HG03469 (cell line): ENCODE data around the gene MYL12A.
"Not testable (repeated sequence)": the region's sequence is repeated elsewhere in the genome, so short reads cannot be mapped to it uniquely, and the experiment has no call there.

Experiments used
- ATAC-seq: cut with Tn5 transposase; IDR thresholded peaks from one replicate; pipeline ENCODE4 v1.9.1; 2021; ENCODE audit warnings: mild to moderate bottlenecking, moderate library complexity, moderate number of reproducible peaks; ENCODE audit not compliant: unreplicated experiment

MYL12A gene

DNA sequence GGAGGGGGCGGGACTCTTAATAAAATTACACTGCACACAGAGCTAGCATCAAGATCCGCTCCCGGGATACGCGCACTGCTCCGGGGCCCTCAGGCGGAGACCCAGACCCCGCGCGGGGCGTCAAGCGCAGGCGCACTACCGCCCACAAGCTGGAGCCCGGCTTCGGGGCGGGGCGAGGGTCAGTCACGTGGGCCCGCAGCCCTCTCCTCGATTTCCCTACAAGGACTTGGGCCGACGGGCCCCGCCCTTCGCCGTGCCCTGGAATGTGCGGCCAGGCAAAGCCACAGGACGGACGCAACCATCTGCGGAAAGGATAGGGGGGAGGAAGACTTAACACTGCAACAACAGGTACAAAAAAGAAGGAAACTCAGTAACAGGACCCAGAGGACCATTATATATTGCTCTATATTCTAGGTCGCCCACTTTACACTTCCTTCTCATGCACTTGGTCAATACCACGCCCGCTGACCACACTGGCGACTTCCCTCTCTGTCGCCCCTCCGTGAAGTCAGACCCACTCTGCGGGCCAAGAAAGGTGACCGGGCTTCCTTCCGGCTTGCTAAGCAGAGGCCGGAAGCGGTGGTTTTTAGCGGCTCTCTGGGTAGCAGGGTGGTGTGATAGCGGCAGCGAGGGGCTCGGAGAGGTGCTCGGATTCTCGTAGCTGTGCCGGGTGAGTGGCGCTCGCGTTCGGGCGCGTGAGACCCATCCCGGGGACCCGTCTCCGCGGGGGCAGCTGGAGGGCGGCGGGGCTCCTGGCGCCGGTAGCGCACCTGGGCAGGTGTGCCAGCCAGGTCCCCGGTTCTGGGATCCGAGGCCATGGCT is at the start of gene MYL12A:
TSS of gene MYL12A (plus strand) at position 562 of the 822 bp plus-strand sequence. CDS start 5,447 bp downstream, outside the sequence.
- peak; percentile 62 for ATAC-seq

DNA sequence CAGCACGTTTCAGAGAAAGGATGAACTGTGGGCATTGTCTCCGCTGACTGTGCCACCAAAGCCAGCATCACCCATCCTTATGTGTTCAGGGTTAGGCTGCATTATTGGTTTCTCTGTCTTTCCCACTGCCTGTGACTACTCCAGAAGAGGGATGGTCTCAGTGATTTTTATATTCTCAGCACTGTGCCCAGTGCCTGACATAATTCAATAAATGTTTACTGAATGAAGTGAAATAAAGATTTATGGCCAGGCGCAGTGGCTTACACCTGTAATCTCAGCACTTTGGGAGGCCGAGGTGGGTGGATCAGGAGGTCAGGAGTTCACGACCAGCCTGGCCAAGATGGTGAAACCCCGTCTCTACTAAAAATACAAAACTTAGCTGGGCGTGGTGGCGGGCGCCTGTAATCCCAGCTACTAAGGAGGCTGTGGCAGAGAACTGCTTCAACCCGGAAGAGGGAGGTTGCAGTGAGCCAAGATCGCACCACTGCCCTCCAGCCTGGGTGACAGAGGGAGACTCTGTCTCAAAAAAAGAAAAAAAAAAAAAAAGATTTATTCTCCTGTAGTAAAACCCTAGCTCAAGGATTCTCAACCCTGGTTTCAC is 49.2 kb upstream of the MYL12A start:
- ATAC-seq = not testable (repeated sequence)

DNA sequence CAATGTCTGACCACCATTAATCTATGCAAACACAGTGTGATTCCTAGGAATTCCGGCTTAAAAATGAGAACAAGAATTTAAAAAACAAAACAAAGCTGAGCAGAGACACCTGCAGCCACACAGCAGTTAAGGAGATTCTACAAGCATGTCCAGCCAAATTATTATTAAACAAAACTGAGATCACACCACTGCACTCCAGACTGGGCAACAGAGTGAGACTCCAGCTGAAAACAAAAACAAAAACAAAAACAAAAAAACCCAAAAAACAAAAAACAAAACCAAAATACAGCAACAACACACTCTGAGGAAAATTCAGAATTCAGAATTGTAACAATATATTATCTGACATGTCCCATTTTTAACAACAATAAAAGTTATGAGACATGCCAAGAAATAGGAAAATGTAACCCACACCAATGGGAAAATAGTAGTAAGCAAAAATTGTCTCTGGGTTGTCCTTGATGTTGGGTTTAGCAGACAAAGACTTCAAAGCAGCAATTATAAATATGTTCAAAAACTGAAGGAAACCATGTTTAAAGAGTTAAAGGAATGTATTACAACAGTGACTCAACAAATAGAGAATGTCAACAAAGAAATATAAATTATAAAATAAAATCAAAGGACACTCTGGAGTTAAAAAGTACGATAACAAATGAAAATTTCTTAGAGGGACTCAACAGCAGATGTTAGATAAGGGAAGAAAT is 47.5 kb upstream of the MYL12A start:
- ATAC-seq = no peak

DNA sequence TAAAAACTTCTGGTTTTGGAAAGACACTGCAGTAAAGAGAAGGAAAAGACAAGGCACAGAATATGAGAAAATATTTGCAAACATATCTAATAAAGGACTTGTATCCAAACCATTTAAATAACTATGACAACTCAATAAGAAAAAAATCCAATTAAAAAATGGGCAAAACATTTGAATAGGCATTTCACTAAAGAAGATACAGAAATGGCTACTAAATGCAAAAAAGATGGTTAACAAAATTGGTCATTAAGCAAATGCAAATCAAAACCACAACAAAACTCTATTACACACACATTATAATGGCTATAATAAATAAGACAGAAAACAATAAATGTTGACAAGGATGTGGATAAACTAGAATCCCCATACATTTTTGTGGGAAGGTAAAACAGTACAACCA is 42.4 kb upstream of the MYL12A start:
- no peak for ATAC-seq

DNA sequence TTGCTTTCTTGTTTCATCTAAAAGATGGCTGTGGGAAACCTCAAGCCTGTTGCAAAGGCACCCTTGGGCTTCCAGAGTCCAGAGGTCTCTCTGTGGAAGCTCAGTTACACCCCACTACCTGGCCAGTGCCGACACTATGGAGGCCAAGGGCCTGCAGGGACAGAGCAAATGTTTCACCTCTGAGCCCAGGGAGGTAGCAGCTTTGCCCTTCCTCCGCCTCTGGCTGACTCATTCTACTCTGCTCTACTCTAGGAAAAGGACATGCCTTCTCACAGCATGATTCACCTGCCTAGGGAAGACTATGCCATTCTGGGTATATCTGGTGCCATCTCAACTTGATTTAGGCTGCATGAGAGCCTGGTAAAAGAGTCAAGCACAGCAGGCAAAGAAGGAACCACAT is 40.0 kb upstream of the MYL12A start:
- ATAC-seq = no peak

DNA sequence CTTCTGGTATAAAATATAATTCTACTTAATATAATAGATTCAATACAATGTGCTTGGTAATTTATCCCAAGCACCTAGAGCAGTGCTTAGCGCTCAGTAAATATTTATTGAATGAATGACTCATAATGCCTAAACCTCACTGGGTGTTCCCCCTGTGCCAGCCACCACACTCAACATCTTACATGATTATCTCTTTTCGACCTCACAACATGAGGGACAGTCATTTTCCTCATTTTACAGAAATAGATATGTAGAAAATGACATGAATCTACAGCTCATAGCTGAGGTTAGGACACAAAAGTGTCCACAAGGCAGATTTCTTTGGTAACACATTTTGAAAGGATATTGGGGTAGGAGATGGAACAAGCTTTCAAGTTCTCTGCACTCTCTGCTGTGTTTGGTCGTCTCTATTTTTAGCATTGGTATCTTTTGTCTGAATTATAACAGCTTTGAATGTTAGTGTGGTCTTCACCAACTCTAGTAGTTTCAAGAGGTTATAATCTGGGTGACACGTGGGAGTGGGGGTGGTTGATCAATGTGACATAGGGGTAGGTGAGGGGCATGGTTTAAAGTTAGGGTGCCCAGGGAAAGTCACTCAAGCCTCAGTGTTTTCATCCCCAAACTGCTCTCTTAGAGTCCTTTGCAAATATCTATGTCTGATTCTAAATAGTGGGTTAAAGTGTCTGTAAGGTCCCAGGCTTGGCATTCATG is 37.6 kb upstream of the MYL12A start:
- peak; percentile 78 for ATAC-seq

DNA sequence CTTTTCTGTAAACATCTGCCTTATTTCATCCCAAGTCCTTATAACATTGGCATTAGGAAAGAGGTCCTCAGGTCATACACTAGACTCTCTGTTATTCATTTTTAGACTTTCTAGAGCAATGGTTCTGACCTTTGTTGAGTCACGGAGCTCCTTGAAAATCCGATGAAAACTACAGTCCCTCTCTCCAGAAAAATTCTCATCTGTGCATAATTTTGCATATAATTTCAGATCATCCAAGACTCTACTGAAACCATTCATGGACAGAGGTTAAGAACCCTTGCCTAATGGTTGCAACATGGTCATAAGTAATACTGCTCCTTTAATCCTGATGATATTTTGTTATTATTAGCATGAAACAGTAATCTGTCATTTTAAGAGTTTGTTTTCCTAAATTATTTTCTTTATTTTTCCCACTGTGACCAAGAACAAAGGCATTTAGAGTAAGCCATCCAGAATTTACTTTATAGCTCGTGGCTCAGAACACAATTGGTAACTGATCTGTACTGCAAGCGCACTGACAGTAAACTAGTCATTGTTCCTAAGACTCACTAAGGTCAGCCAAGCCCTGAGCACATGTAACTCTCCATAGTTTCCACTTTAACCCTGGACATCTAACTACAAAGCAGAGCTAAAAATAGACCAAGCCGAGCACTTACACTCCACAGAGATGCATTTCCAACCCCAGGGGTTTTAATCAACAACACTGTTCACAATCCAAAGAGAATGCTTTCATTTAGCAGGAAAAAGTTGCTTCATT is 36.2 kb upstream of the MYL12A start:
- no peak for ATAC-seq

DNA sequence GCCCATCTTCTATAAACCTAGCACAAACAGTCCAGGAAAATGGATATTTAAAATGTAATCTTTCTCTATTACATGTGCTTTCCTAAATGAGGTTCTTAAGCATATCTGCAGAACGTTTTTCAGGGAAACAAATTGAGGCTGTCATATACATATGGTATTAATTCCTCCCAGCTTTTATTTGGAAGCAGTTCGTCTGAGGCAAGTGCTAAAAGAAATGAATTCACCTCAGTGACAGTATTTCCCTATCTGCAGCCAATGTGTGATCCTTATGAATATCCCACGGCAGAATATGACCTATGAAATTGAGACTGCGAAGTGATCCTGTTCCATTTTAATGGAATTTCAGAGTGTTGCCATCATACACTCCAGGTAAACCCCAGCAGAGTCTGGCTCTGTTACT is 34.9 kb upstream of the MYL12A start:
- no peak for ATAC-seq

DNA sequence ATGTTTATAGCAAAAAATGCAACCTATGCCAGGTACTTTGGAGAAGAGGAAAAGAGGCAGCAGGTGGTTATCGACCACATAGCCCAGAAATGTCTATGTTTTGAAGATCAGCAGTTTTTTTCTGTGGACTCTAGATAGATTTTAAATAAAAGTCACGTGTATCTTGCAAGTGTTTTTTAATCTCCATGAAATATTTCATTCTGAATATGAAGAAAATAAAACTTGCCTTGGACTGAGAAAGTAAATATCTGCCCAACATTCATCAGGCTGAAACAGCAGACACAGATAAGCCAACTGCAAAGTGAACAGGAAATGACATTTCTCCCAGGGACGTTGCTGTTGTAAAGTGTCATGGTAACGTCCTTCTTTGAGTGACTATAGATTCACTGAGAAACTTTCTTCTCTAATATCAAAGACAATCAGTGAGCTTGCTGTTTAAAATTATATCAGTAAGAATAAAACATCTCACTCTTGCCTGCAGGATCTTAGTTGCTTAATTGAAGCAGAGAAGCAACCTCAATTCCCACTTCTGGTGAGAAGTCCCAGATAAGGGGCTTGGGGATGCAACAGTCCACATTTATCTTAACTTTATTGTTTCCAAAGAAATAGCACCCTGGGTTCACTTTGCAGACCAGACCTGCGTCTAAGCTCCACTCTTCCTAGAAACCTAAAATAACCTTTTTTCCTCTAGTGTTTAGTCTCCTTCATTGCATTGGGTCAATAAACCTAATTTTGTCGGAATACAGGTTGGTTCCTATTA is 34.1 kb upstream of the MYL12A start:
- no peak for ATAC-seq

DNA sequence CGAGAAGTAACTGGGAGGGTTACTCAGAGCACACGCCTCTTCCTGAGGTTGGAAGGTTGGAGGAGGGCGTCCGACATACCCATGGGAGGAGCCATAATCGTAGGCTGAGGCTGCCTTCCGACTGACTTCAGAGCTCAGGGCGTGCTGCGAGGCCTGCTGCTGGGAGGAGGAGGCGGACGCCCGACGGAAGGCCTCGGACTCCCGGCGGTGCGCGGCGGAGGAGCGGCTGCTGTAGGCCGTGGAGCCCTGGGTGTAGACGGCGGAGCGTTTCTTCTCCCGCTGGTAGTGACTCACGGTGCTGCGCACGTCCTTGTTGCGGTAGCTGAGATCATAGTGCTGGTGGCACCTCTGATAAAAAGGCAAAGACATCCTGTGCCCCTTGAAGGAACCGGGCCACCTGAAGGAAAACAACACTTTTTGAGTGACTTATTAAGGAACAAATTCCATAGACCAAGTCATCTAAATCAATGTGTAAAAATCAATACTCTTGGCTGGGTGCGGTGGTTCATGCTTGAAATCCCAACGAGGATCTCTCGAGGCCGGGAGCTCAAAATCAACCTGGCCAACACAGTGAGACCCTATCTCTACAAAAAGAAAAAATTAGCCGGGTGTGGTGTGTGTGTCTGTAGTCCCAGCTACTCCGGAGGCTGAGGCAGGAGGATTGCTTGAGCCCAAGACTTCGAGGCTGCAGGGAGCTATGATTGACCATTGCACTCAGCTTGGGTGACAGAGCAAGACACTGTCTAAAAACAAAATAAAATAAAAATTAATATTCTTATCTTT is 32.6 kb upstream of the MYL12A start:
- ATAC-seq = no peak

DNA sequence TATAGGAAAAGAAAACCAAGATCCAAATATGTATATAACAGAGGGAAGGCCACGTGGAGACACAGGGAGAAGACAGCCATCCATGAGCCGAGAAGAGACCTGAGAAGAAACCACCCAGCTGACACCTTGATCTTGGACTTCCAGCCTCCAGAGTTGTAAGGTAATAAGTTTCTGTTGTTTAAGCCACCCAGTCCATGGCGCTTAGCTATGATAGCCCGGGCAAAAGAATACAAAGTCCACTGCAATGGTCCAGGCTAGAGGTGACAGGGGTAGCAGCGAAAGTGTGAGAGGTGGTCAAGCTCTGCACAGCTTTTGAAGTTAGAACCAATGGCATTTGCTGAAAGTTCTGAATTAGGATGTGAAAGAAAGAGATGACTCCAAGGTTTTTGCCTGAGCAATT is 30.6 kb upstream of the MYL12A start:
- no peak for ATAC-seq

DNA sequence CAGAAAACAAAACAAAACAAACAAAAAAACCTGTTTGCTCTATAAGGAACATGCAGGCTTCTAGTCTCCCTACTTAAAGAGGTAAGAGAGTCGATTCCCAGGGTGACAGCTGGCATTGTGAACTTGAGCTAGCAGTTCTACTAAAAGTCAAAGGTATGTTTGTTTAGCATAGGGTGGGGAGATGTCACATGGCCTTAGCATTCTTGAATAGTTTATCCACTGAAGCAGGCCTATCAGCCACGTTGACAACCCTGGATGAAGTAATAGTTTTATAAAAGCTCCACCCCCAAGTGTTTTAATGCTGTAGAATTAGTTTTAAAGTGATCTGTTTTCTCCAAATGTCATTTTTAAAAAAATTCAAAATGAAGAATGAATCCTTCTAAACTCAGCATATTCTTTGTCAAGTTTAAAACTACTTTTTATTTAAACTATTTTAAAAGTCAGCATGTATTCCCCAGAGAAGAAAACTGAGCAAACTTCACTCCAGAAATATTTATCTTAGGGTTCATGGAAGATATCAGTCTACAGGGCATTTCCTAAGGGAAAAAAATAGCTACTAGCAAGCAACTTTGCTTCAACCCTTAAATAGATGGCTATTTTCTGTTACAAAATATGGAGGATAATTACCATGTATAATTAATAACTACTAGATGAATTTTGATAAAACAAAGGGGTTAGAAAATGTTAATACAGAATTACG is 29.5 kb upstream of the MYL12A start:
- no peak for ATAC-seq

DNA sequence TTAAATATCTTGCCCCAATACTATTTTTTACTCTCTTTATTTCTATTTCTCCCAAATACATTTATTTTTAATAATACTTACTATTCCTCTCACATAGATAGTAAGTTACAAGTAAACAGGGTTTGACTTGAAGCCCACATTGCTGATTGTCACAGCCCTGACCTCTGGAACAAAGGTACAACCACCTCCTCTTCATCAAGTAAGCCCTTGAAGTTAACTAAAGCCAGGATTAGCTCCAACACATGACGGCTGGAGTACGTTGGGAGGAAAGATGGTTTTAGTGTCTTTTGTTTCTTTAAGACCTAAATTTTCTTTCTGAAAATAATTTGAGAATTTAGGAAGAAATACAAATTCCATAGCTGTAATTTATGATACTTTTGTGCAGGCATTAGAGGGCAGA is 28.8 kb upstream of the MYL12A start:
- no peak for ATAC-seq

DNA sequence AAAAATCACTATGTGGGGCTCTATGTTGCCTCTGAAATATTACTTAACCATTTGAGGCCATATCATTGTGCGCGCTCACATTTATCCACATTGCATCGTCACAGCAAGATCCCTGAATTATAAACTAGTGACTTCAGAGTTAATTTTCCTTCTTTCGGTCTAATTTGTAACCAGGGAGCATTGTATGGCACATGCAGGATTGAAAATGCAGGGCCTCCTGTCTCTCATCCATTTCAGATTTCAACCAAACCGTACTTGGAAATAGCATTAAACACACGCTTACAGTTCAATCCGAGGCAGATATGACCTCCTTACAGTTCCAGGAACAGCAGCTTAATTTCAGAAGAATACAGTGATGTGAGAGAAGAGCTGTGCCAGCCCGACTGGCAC is 28.4 kb upstream of the MYL12A start:
- ATAC-seq = no peak

DNA sequence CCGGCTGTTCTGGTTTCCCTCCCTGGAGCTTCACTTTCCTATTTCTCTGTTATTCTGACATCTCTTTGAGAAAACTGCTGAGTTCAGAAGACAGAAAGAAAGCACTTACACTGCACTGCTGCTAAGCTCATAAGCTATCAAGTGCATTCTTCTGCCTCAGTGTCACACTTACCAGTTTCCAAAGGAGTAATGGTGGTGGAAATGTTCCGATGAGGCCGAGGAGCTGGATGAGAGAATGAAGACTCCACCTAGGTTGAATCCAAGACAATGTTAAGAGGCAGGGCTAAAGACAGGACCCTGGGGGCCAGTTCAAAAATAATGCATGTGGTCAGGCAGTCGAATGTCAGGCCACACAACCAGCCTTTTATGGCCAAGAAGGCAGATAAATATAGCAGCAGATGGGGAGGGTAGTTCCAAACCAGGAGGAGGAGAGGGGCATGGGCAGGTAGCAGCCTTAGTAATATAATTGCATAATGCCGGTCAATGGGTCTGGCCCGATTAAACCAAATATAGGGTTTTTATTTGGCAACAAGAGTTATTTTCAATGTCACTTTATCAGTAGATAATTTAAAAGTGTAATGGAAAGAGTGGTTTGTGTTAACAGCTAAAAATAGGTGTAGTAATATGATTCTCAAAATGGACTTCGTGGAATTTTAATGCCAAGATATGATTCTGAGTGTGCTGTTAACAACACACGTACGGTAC is 27.8 kb upstream of the MYL12A start, which contains the start of gene MYOM1:
TSS of gene MYOM1 (minus strand) at position 338 of the 705 bp plus-strand sequence. CDS start 4,745 bp downstream, outside the sequence.
- no peak for ATAC-seq

DNA sequence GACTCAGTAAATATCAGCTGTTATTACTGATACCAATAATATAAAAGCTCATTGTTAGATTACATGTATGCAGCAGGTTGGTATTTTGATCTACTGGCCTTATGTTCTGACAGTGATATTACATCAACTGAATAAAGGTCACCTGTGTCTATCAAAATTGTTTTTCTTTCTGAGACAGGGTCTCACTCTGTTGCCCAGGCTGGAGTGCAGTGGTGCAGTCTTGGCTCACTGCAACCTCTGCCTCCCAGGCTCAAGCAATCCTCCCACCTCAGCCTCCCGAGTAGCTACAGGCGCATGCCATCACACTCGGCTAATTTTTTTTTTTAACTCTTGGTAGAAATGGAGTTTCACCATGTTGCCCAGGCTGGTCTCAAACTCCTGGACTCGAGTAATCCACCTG is 26.7 kb upstream of the MYL12A start:
- ATAC-seq = not testable (repeated sequence)

DNA sequence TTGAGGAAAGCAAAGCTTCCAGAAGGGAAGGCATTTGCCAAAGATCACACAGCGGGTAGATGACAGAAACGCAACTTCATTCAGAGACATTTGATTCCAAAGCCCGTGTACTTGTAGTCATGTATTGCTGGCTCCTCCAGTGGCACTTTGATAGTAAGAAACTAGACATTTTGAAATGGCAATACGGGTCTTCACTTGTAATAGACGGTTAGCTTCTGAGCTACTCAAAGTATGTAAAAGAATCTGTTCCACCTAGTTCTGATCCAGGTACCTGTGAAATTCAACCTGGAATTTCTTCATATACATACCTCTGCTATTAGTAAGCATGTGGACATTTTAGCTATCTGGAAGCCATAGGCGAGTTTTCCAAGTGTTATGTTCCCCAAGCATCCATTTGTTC is 26.1 kb upstream of the MYL12A start:
- ATAC-seq = no peak

DNA sequence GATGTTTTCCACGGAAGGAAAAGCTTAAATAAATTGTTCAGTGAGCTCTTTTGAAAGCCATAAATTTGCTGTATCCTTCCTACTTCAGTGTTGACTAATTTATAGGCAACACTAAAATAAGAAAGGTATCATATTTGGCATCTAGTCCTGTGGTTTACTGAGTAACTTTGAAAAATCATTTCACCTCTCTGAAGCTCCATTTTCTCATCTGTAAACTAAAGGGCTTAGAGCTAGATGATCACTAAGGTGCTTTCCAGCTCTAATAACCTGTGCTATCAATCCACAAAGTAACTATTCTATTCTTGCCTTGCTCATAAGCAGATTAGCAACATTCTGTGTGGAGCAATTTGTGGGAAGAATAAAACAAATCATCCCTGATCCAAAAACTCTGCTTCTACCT is 24.2 kb upstream of the MYL12A start:
- ATAC-seq = no peak
